Pons (tissue), 1 donor: ENCODE data around the gene MOV10L1.

Source experiments
- DNase-seq: peaks from one replicate; pipeline ENCODE4 v3.0.0-alpha.2; 2016; ENCODE audit warnings: low spot score

The MOV10L1 gene

DNA sequence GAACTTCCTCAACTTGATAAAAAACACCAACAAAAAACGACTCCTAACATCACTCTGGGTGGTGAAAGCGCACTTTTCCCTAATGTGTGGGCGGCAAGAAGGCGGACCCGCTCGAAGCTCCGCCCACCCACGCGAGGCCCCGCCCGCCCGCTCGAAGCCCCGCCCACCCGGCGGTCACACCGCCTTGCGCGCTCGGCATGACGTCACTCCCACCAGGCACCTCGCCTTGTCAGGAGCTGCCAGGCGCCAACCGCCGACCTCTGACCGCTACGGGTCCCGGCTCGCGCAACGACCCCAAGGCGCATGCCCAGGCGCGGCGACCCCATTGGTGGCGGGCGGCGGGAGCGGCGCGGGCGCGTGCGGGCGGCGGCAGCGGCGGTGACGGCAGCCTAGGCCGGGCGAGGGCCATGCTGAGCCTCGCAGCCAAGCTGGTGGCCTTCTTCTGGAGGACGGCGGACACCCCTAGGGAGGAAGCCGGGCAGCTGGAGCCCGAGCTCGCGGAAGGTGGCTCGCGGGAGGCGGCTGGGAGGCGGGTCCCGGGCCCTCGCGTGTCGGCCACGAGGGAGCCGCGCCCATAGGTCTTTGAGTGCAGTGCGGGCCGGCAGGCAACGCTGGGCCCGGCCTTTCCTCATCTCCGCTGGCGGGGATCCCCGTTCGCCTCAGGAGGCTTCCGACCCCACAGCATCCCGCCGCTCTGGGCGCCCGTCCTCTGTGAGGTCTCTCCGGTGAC, at the start of gene MOV10L1:
Gene MOV10L1, plus strand, starts transcription at position 325 of the 730 bp plus-strand sequence. Its CDS starts 83 bp downstream, at position 408.
- DNase-seq = no peak

GRCh38 chr22:50040717-50041116, 49.1 kb upstream of the MOV10L1 start:
- DNase-seq = no peak

GRCh38 chr22:50041361-50042065, 48.3 kb upstream of the MOV10L1 start:
- DNase-seq = no peak

GRCh38 chr22:50044485-50045118, 45.2 kb upstream of the MOV10L1 start:
- DNase-seq = no peak

DNA sequence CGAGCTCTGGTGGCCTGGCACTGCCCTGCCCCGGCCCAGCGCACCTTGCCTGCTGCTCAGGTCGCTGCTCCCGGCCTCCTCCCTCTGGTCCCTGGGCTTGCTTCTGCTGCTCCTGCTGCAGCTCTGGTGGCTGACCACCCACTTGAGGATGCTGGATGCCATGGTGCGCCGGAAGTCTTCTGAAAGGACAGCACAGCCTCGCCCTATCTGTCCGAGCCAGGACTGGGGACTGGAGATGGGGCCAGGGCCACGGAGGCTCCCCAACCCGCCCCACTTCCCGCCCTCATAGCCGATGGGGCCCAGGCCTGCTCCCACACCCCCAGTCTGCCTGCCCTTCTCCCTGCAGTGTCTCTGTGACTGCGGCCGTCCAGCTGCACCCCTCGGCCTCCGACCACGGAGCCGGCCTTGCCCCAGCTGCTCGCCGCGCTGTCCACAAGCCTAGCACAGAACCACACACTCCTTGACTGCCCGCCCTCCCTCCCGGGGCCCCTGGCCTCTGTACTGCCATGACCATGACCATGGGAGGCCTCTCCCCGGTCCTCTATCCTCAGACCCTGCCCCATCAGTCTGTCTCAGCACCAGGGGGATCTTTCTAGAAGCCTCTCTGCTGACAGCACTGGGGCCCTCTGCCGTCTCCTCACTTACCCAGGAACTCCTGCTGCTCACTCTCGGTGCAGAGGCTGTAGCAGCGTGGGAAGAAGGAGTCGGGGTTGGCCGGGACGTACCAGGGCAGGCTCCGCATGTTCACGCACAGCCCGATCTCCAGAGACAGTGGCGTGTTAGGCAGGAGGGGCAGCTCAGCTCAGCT, 44.4 kb upstream of the MOV10L1 start:
- no peak for DNase-seq

DNA sequence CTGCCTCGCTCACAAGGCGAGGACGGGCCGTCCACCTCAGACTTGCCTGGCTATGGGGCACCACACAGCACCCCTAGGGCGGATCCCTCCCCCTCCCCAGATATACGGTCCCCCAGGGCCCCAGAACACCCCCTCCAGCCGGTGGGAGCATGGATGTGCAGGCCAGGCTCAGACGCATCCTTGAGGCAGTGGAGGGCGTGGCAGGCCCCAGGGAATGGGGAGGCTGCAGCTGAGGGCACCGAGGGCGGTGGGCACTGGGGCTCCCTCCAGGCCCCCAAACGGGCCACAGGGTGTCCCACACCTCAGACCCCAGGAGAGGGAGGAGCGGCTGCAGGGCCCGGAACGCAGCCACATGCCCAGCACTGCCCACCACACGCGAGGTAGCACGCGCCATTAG, 43.8 kb upstream of the MOV10L1 start:
- DNase-seq = no peak

DNA sequence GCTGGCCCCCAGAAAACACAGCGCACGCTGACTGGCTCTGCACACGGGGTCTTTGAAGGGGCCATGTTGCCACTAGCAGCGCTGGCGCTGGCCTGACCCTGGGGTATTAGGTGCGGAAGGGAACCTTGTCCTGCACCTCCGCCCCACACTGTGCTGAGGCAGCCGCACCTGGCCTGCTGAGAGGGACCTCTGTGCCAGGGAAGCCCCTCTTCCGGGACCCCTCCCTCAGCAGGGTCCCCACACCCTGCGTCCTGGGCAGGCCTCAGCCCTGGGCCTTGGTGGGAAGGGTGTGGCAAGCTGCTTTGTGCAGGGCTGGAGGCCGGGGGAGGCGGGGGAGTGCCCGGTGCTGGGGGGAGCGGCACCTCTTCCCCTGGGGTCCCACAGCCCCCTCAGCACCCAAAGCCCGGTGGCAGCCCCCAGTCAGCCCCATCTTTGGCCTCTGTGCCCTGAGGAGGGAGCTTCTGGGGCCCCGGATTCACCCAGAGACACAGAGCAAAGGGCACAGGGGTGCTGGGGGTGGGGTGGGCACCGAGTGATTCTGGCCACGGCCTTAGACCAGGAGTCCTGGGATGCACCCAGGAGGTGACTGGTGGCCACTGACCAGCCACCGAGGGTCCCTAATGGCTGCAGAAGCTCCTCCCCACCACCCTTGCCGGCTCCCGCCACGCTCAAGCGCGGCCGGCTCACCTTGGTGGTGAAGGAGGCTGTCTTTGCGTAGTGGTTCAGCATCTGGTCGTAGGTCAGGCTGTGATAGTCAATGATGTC, 43.1 kb upstream of the MOV10L1 start:
- DNase-seq = no peak

GRCh38 chr22:50047346-50047745, 42.5 kb upstream of the MOV10L1 start:
- DNase-seq = no peak

- DNase-seq = no peak
Observed at GRCh38 chr22:50048061-50048765, 41.6 kb upstream of the MOV10L1 start.

DNA sequence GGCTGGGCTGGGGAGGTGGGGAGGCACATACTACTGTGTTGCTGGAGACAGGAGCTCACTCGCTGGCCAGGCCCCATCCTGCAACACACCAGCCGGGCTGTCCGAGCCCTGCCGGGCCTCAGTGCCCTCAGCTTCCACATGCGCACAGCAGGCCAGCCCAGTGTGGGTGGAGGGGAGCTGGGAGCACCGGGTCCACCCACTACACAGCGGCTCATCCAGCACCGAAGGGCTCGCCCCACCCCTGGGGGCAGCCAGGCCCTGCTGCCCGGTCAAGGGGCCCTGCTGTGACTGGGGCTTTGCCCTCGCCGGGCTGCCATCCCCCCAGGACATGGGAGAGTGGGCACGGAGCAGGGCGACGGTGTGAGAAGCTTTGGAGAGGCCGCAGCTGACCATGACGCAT, 41.0 kb upstream of the MOV10L1 start:
- DNase-seq = no peak

GRCh38 chr22:50049299-50050195, 40.3 kb upstream of the MOV10L1 start:
- no peak for DNase-seq

- DNase-seq = no peak
Observed at GRCh38 chr22:50051930-50052329, 37.9 kb upstream of the MOV10L1 start.

- no peak for DNase-seq
Observed at GRCh38 chr22:50053861-50054260, 35.9 kb upstream of the MOV10L1 start.

DNA sequence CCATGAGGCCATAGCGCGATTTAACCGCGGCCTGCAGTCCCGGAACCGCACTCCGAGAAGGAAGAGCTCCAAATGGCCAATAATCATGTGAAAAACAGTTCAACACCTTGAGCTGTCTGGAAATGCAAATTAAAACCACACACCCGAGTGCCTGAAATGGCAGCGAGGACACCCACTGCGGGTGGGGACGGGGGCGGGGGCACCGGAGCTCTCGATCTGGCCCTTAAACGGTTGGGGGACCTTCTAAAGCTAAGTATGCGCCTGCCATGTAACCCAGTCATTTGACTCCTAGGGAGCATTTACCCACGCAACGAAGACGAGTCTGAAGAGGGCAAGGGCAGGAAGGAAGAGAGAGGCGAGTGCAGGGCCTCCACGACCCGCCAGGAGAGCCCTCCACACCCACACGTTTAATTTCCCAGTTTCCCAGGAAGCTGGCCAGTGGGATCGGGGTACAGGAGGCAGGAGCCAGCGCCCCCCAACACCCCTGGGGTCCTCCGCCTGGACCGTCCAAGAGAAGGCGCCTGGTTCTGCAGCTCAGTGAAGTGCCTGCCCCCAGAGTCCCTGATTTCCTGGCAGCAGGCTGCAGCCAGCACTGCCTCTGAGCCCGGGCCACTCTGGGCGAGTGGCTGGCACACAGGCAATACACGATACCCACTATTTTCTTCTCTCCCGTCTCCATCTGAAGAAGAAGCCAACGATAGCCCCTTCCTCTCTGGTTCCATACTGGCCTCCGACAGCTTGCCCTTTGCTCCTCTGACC, 33.4 kb upstream of the MOV10L1 start:
- DNase-seq = no peak

DNA sequence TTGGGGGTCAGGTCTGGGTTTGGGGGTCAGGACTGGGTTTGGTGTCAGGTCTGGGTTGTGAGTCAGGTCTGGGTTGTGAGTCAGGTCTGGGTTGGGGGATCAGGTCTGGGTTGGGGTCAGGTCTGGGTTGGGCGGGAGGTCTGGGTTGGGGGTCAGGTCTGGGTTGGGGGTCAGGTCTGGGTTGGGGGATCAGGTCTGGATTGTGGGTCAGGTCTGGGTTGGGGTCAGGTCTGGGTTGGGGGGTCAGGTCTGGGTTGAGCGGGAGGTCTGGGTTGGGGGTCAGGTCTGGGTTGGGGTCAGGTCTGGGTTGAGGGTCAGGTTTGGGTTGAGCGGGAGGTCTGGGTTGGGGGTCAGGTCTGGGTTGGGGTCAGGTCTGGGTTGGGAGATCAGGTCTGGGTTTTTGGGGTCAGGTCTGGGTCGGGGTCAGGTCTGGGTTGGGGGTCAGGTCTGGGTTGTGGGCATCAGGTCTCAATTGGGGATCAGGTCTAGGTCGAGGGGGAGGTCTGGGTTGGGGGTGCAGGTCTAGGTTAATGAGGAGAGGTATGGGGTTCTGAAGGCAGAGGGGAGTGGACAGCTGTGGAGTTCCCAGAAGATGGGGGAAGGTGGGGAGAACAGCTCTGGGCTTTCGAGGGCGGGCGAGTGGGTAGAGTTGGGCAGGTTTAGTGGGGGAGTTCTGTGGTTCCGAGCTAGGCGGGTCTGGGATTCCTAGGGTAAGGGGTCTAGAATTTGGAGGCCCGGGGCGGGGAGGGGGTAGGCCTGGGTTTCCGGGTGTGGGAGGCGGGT, 32.3 kb upstream of the MOV10L1 start:
- DNase-seq = no peak

DNA sequence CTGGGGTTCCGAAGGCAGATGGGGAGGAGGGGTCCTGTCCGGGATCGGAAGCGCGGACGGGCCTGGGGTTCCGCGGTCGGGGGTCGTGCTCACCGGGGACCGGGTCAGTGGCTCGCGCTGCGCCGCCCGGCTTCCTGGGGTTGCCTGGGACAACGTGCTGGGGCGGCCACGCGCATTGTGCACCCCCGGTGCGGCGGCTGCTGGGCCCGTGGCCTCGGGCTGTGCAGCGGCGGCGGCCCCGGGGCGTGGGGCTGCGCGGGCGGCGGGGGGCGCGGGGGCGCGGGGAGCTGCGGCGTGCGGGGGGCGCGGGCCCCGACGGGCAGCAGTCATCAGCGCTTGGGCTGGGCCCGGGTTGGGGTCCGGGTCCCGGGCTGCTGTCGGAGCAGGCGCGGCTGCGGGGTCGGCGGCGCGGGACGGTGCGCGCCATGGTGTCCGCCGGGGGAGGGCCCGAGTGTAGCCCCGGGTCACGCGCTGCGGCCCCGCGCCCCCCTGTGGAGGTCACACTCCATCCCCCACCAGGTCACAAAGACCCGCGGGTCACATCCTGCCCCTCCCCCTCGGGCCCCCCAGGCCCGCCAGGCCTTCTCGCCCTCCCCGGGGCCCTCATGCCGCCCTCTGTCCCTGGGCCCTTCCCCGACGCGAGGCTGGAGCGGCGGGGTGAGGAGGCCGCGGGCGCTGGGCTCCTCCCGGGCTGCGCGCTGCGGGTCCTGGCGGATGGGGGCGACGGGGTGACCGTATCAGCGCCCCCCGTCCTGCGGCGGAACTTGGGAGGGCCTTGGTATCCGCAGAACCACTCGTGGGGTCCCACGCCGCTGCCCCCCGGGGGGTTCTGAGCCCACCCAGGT, 31.5 kb upstream of the MOV10L1 start, which contains the start of gene TTLL8:
Gene TTLL8, minus strand, starts transcription at position 238 of the 845 bp plus-strand sequence.
- DNase-seq = no peak
